Eye (tissue), 1 donor: Measurements from ENCODE around the gene CADPS2.
"Not testable (repeated sequence)": the region's sequence is repeated elsewhere in the genome, so short reads cannot be mapped to it uniquely, and the experiment has no call there.

Source experiments
- DNase-seq: peaks from one replicate; pipeline ENCODE4 v3.0.0-alpha.2; 2015

CADPS2 gene

GRCh38 chr7:122849322-122849956 is 36.8 kb downstream of the CADPS2 start:
- DNase-seq = no peak

- peak; percentile 8 for DNase-seq
These were observed 38.3 kb downstream of the CADPS2 start for GRCh38 chr7:122847871-122848473.

- DNase-seq = no peak
These were observed 39.7 kb downstream of the CADPS2 start for GRCh38 chr7:122846591-122846990.

- DNase-seq = no peak
These were observed 41.0 kb downstream of the CADPS2 start for GRCh38 chr7:122845286-122845685.

- no peak for DNase-seq
These were observed 41.9 kb downstream of the CADPS2 start for GRCh38 chr7:122844191-122844988.

- DNase-seq = no peak
These were observed 43.3 kb downstream of the CADPS2 start for GRCh38 chr7:122842971-122843370.

- not testable (repeated sequence) for DNase-seq
These were observed 50.0 kb downstream of the CADPS2 start for GRCh38 chr7:122836286-122836685.

GRCh38 chr7:122834571-122834942 is 51.7 kb downstream of the CADPS2 start:
- not testable (repeated sequence) for DNase-seq

- no peak for DNase-seq
These were observed 52.2 kb downstream of the CADPS2 start for GRCh38 chr7:122833888-122834570.

- DNase-seq = no peak
These were observed 54.8 kb downstream of the CADPS2 start for GRCh38 chr7:122831436-122831835.

- DNase-seq = no peak
These were observed 56.3 kb downstream of the CADPS2 start for GRCh38 chr7:122829962-122830361.

- DNase-seq = no peak
These were observed 58.5 kb downstream of the CADPS2 start for GRCh38 chr7:122827763-122828162.

GRCh38 chr7:122813845-122814244 is 72.4 kb downstream of the CADPS2 start:
- no peak for DNase-seq

GRCh38 chr7:122803851-122804250 is 82.4 kb downstream of the CADPS2 start:
- DNase-seq = no peak

GRCh38 chr7:122803323-122803722 is 82.9 kb downstream of the CADPS2 start:
- peak; percentile 73 for DNase-seq

GRCh38 chr7:122802301-122802751 is 83.9 kb downstream of the CADPS2 start:
- no peak for DNase-seq

- DNase-seq = no peak
These were observed 94.2 kb downstream of the CADPS2 start for GRCh38 chr7:122791959-122792545.

GRCh38 chr7:122790591-122790990 is 95.7 kb downstream of the CADPS2 start:
- no peak for DNase-seq

GRCh38 chr7:122790132-122790531 is 96.1 kb downstream of the CADPS2 start:
- DNase-seq = peak; percentile 41

GRCh38 chr7:122789156-122789555 is 97.1 kb downstream of the CADPS2 start:
- DNase-seq = no peak

GRCh38 chr7:122770686-122771335 is 115.4 kb downstream of the CADPS2 start:
- peak; percentile 56 for DNase-seq

GRCh38 chr7:122768827-122769226 is 117.4 kb downstream of the CADPS2 start:
- DNase-seq = peak; percentile 60
